MG63 (cell line): ENCODE measurements around the gene CLIC5. TPM values are rescaled to one million over a fixed set of nuclear protein-coding genes. Genes with fewer than 3 reads are reported as not detected.

Experiments
- DNase-seq: peaks from one replicate; pipeline ENCODE4 v3.0.0-alpha.2; 2020
- H3K27me3 ChIP-seq: fragments of 250-450 bp; sonication (Bioruptor Pico); 2 replicates; pipeline ENCODE4 v1.5.1; 2020; ENCODE audit warnings: mild to moderate bottlenecking, moderate library complexity
- H3K36me3 ChIP-seq: fragments of 250-450 bp; sonication (Bioruptor Pico); 2 replicates; pipeline ENCODE4 v1.5.1; 2020; ENCODE audit warnings: mild to moderate bottlenecking, moderate library complexity
- H3K4me3 ChIP-seq: fragments of 250-450 bp; sonication (Bioruptor Pico); 2 replicates; pipeline ENCODE4 v1.5.1; 2020; ENCODE audit warnings: mild to moderate bottlenecking, moderate library complexity
- H3K9me3 ChIP-seq: fragments of 250-450 bp; sonication (Bioruptor Pico); 2 replicates; pipeline ENCODE4 v1.5.1; 2020; ENCODE audit warnings: mild to moderate bottlenecking, moderate library complexity
- total RNA-seq: library from RNA; depleted of rRNA; stranded (reverse); fragments of >200 nt; shearing (Covaris generic); gene quantifications from 2 replicates; pipeline ENCODE4 v1.2.3, GENCODE V29; 2014; ENCODE audit warnings: low replicate concordance

CLIC5 gene
- total RNA-seq, 1 experiment from 2014 or later, result not detected

GRCh38 chr6:46044881-46045617 lies 29.4 kb upstream of the CLIC5 start:
- no peaks in the 10 kb centered on the region for H3K27me3 ChIP-seq
- H3K9me3 ChIP-seq, result no peaks in the 10 kb centered on the region
- H3K36me3 ChIP-seq, result no peaks in the 10 kb centered on the region
- no peak overlapping the region for H3K4me3 ChIP-seq
- DNase-seq, result peak; percentile 72

- Histone ChIP-seq H3K36me3 (no peaks in the 10 kb centered on the region), H3K9me3 (no peaks in the 10 kb centered on the region), H3K27me3 (no peaks in the 10 kb centered on the region), H3K4me3 (no peak overlapping the region)
- no peak for DNase-seq
These were observed 26.8 kb upstream of the CLIC5 start for GRCh38 chr6:46042355-46042999.

GRCh38 chr6:46040288-46040687 lies 24.6 kb upstream of the CLIC5 start:
- Histone ChIP-seq H3K36me3 (no peaks in the 10 kb centered on the region), H3K4me3 (no peak overlapping the region), H3K9me3 (no peaks in the 10 kb centered on the region), H3K27me3 (no peaks in the 10 kb centered on the region)
- DNase-seq, result no peak

- no peaks in the 10 kb centered on the region for H3K27me3 ChIP-seq
- no peak overlapping the region for H3K4me3 ChIP-seq
- no peaks in the 10 kb centered on the region for H3K36me3 ChIP-seq
- H3K9me3 ChIP-seq, result no peaks in the 10 kb centered on the region
- no peak for DNase-seq
These were observed 24.0 kb upstream of the CLIC5 start for GRCh38 chr6:46039646-46040045.

- no peaks in the 10 kb centered on the region for H3K9me3 ChIP-seq
- no peak for DNase-seq
- H3K4me3 ChIP-seq, result no peak overlapping the region
- no peaks in the 10 kb centered on the region for H3K27me3 ChIP-seq
- no peaks in the 10 kb centered on the region for H3K36me3 ChIP-seq
These were observed 21.3 kb upstream of the CLIC5 start for GRCh38 chr6:46036911-46037310.

- no peaks in the 10 kb centered on the region for H3K36me3 ChIP-seq
- no peaks in the 10 kb centered on the region for H3K9me3 ChIP-seq
- H3K4me3 ChIP-seq, result no peak overlapping the region
- no peak for DNase-seq
- no peaks in the 10 kb centered on the region for H3K27me3 ChIP-seq
These were observed 19.6 kb upstream of the CLIC5 start for GRCh38 chr6:46035242-46035641.

- Histone ChIP-seq H3K9me3 (no peaks in the 10 kb centered on the region), H3K4me3 (no peak overlapping the region), H3K36me3 (no peaks in the 10 kb centered on the region), H3K27me3 (no peaks in the 10 kb centered on the region)
- no peak for DNase-seq
These were observed 16.7 kb upstream of the CLIC5 start for GRCh38 chr6:46032110-46032998.

- no peak overlapping the region for H3K4me3 ChIP-seq
- no peaks in the 10 kb centered on the region for H3K9me3 ChIP-seq
- no peak for DNase-seq
- H3K27me3 ChIP-seq, result no peaks in the 10 kb centered on the region
- no peaks in the 10 kb centered on the region for H3K36me3 ChIP-seq
These were observed 13.9 kb upstream of the CLIC5 start for GRCh38 chr6:46029602-46030001.

- H3K4me3 ChIP-seq, result no peak overlapping the region
- no peaks in the 10 kb centered on the region for H3K27me3 ChIP-seq
- 0 out of 2 replicates have a peak, but pooled peaks cover 3% of the 10 kb centered on the region for H3K9me3 ChIP-seq
- no peak for DNase-seq
- H3K36me3 ChIP-seq, result no peaks in the 10 kb centered on the region
These were observed 10.6 kb upstream of the CLIC5 start for GRCh38 chr6:46026307-46026706.

GRCh38 chr6:46025573-46025972 lies 9.9 kb upstream of the CLIC5 start:
- H3K27me3 ChIP-seq, result no peaks in the 10 kb centered on the region
- 0 out of 2 replicates have a peak, but pooled peaks cover 3% of the 10 kb centered on the region for H3K9me3 ChIP-seq
- DNase-seq, result no peak
- H3K4me3 ChIP-seq, result no peak overlapping the region
- no peaks in the 10 kb centered on the region for H3K36me3 ChIP-seq

- Histone ChIP-seq H3K27me3 (no peaks in the 10 kb centered on the region), H3K36me3 (no peaks in the 10 kb centered on the region), H3K4me3 (no peak overlapping the region), H3K9me3 (0 out of 2 replicates have a peak, but pooled peaks cover 3% of the 10 kb centered on the region)
- DNase-seq, result no peak
These were observed 8.6 kb upstream of the CLIC5 start for GRCh38 chr6:46024124-46024769.

- Histone ChIP-seq H3K4me3 (no peak overlapping the region), H3K27me3 (no peaks in the 10 kb centered on the region), H3K9me3 (0 out of 2 replicates have a peak, but pooled peaks cover 3% of the 10 kb centered on the region), H3K36me3 (no peaks in the 10 kb centered on the region)
- peak; percentile 71 for DNase-seq
These were observed 7.7 kb upstream of the CLIC5 start for GRCh38 chr6:46023216-46023915.

GRCh38 chr6:46022106-46022948 lies 6.7 kb upstream of the CLIC5 start:
- DNase-seq, result no peak
- H3K4me3 ChIP-seq, result no peak overlapping the region
- 0 out of 2 replicates have a peak, but pooled peaks cover 3% of the 10 kb centered on the region for H3K9me3 ChIP-seq
- H3K36me3 ChIP-seq, result no peaks in the 10 kb centered on the region
- H3K27me3 ChIP-seq, result no peaks in the 10 kb centered on the region

GRCh38 chr6:46017726-46018125 lies 2.1 kb upstream of the CLIC5 start:
- DNase-seq, result no peak
- Histone ChIP-seq H3K4me3 (no peak overlapping the region), H3K9me3 (no peaks in the 10 kb centered on the region), H3K27me3 (peaks cover 14% of the 10 kb centered on the region; the same call in 1 of the 2 replicates), H3K36me3 (no peaks in the 10 kb centered on the region)

- peaks cover 14% of the 10 kb centered on the region; the same call in 1 of the 2 replicates for H3K27me3 ChIP-seq
- no peak overlapping the region for H3K4me3 ChIP-seq
- DNase-seq, result no peak
- H3K36me3 ChIP-seq, result no peaks in the 10 kb centered on the region
- no peaks in the 10 kb centered on the region for H3K9me3 ChIP-seq
These were observed 476 bp upstream of the CLIC5 start for GRCh38 chr6:46016063-46016608.
